SIG-M5 treated with dmso at 0.1 percent for 504 hours (cell line): ENCODE results near the gene COL15A1.

Source experiments
- DNase-seq: peaks from one replicate; lab custom pipeline; 2025; ENCODE audit not compliant: unreplicated experiment; lab: John Stamatoyannopoulos, UW

Gene COL15A1

GRCh38 chr9:98944057-98944733 lies 488 bp downstream of the COL15A1 start:
- DNase-seq, result no peak

DNA sequence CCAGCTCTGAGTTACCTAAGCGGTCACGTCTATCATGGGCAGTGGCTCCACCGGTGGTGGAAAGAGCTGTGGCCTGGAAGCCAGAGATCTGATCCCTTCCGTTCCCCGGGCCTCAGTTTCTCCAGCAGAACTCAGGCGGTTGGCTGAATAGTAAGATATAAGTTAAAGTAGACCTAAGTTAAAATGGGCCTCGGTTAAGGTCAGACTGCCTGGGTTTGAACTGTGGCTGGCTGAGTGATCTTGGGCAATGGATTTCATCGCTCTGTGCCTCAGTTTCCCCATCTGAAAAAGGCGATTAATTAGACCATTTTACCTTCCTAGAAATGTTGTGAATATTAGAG lies 997 bp downstream of the COL15A1 start:
- no peak for DNase-seq

DNA sequence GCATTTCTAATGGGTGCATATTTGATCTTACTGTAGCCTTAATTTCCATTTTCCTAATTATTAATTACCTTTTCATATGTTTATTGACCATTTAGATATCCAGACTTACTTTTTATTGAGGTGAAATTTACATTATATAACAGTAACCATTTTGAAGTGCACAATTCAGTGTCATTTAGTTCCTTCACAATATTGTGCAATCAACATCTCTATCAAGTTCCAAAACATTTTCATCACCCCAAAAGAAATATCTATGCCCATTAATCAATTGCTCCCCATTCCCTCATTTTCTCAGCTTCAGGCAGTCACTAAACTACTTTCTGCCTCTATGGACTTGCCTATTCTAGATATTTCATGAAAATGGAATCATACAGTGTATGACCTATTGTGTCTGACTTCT lies 5.9 kb downstream of the COL15A1 start:
- no peak for DNase-seq

GRCh38 chr9:98950262-98950661 lies 6.6 kb downstream of the COL15A1 start:
- no peak for DNase-seq

DNA sequence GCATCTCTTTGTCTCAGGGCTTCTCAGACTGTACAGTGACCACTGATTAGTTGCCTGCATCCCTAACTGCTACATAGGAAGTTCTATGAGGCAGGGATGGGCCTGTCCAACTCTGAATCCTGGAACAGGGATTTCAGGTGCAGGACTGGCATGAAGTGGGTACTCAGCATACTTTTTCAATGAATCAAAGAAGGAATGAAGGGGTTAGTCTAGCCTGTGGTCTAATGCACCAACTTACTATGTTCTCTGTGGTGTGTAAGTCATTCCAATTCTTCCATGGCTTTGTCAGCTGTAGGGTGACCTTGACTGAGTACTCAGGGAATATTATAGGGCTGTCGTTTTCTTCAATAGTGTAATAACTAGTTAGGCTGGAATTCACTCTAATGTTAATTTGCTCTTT lies 8.3 kb downstream of the COL15A1 start:
- DNase-seq, result no peak

- no peak for DNase-seq
Measured at GRCh38 chr9:98953581-98954243, 10.0 kb downstream of the COL15A1 start.

GRCh38 chr9:98954244-98954610 lies 10.5 kb downstream of the COL15A1 start:
- DNase-seq, result no peak

- no peak for DNase-seq
Measured at GRCh38 chr9:98955259-98955658, 11.6 kb downstream of the COL15A1 start.

DNA sequence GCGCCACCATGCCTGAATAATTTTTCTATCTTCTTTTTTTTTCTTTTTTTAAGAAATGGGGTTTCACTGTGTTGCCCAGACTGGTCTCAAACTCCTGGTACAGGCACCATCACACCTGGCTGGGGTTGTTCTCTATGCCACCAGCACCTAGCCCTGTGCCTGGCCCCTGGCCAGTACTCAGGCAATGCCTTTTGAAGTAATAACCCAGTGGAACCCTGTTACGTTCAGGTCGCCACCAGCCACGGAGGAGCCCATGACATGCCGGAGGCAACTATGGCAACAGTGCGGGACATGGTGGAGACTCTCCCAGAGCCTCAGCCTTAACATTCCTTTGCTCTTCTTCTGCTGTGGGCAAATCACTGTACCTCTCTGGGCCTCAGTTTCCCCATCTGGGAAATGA lies 14.1 kb downstream of the COL15A1 start:
- no peak for DNase-seq

DNA sequence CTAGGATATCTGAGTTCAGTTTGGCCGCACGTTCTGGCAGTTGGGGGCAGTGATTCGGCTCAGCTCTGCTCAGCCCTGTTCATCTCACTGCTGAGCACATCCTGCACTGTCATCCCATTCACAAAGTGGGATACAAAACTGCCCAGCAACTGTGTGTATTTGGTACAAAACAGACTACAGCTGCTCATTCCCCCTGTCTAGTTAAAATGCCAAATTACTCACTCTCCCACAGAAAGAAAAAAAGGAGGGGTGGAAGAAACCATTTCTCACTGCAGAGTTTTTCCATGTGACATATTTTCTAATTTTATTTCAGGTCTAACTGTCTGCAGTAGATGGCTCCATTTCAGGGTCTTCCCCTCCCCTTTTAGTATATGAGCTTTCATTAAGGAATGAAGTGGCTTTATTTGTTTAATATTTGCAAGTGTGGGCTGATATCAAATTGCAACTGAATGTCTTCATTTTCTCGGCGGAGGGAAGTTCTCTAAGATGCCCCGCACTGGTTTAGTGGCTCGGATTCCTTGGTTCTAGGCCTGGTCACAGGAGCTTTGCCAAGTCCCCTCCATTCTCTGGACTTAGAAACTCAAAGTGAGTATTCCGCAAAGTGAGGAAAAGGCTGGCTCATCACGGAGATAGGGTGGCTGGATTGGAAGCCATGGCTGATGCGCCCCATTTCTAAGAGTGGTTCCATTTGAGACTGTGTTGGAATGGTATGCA lies 14.7 kb downstream of the COL15A1 start:
- no peak for DNase-seq

DNA sequence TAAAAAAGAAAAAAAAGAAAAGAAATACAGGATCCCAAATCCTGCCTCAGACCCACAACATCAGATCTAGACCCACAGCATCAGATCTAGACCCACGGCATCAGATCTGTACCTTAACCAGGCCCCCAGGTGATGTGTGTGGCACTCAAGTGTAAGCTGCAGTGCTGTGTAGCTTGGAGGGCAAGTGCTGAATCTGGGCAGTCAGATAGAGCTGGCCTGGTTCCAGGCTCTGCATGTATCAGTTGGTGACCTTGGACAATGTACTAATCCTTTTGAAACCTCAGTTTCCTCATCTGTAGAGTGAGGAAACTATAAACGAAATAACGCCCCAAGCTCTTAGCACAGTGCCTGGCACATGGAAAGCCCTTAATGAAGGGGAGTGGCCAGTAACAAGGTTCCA lies 16.7 kb downstream of the COL15A1 start:
- DNase-seq, result no peak

GRCh38 chr9:98961513-98962180 lies 17.9 kb downstream of the COL15A1 start:
- no peak for DNase-seq

DNA sequence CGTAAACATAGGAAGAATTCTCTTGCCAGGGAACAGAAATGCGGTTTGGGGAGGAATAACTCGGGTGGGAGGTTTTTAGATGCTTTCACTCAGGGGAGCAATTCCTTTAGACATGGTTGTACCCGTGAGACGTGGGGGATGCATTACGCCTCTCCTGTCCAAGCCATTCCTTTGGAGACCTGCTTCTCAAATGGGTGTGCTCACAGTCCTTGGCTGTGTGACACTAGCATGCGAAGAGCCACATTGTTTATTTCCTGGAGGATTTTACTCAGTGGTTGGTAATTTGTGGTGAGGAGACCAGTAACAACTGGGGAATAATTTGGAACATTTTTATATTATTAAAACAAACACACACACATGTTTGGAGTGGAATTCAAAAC lies 18.5 kb downstream of the COL15A1 start:
- DNase-seq, result no peak

DNA sequence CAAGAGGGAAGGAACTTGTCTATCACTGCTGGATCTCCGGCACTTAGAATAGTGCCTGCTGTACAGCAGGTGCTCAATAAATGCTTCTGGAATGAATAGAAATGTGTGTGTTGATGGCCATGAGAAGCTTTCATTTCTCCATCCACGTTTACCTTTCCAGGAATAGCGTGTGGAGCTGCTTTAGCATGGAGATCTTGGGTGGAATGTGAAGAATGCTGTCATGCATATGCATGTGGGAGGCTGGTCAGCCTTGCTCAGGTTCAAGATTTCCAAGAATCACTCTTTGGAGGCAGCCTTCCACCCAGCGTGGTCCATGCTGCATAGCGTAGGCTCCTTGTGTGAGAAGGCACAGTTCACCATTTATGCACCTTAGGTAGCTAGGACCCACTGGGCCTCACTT lies 19.2 kb downstream of the COL15A1 start:
- no peak for DNase-seq

GRCh38 chr9:98964201-98964600 lies 20.5 kb downstream of the COL15A1 start:
- no peak for DNase-seq

DNA sequence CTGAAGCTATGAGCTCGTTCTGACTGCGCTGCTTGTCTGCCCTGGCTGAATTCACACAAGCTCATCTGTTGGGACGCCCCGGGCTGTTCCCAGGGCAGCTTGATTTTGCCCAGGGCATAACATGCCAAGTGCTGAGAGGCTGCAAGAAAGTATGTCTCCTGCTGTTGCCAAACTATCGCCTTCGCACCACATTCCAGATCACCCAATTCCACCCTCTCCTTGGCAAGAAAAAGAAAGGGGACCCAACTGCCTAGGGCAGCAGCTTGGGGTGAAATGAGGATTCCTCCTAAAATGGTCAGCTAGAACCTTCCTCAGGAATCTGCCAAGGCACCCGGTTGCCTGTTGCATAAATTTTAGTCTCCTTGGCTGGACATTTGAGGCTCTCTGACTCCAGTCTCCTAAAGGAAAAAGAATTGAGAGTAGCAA lies 21.2 kb downstream of the COL15A1 start:
- no peak for DNase-seq

- DNase-seq, result no peak
Measured at GRCh38 chr9:98966676-98967075, 23.0 kb downstream of the COL15A1 start.

GRCh38 chr9:98967257-98967656 lies 23.6 kb downstream of the COL15A1 start:
- no peak for DNase-seq

DNA sequence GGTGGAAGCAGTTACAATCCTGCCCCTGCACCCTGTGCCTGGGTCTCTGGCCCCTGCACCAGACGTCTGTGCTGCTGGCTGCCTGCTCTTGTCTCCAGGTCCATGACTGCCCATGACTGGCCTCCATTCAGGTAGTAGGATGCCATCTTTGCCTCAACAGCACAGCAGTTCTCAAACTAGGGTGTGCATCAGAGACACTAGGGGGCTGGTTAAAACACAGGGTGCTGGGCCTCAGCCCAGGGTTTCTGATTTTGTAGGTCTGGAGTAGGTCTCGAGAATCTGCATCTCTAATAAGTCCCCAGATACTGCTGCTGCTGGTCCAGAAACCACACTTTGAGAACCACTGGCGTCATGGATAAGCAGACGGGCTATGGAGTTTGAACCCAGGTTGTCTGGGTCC lies 24.0 kb downstream of the COL15A1 start:
- DNase-seq, result no peak

GRCh38 chr9:98968601-98969337 lies 25.1 kb downstream of the COL15A1 start:
- no peak for DNase-seq

DNA sequence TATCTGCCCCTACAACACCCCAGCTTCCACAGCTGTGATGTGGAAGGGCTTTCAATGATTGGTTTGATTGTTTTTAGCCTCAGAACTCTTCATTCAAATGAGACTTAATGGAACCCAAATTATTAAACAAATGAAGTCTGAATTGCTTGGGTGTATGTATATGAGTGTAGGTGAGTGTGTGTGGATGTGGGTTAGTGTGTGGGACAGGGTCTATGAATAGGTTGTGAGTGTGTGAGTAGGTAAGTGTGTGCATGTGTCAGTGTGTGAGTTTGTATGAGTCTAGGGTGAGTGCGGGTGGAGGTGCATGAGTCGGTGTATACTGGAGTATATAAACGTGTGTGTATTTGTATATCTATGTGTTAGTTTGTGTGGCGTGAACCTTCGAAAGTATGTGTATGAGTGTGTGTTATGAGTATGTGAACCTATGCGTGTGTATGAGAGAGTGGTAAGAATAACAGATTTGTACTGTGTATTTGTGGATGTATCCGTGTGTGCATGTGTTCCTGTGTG lies 26.9 kb downstream of the COL15A1 start:
- no peak for DNase-seq
